Endothelial cell of umbilical vein (primary cell): ENCODE data around the gene RP2. TPM values are rescaled to one million over a fixed set of nuclear protein-coding genes. Genes with fewer than 3 reads are reported as not detected.

ENCODE experiments used
- Bru-seq: library from RNA; stranded (reverse); fragments of 400-500 nt; gene quantifications from one replicate; lab custom pipeline; 2021; lab: Mats Ljungman, UMichigan
- BruChase-seq, 2 experiments: library from RNA; stranded (reverse); fragments of 400-500 nt; gene quantifications; one replicate each; lab custom pipeline; 2021; lab: Mats Ljungman, UMichigan
- BruUV-seq: library from RNA; stranded (reverse); fragments of 400-500 nt; replicated peaks from 2 replicates; lab custom pipeline; 2021; lab: Mats Ljungman, UMichigan
- CTCF ChIA-PET: fragments of 300-600, 350-600 bp; sonication (Branson Sonifier 250); formaldehyde crosslinking; loops from one replicate; lab custom pipeline; 2021; ENCODE audit warnings: antibody characterized with exemption, inconsistent platforms; lab: Charles Lee
- POLR2A ChIA-PET: fragments of 300-600, 350-600 bp; sonication (Branson Sonifier 250); formaldehyde crosslinking; loops from one replicate; lab custom pipeline; 2021; ENCODE audit warnings: antibody characterized with exemption, inconsistent platforms; lab: Charles Lee
- DNase-seq: peaks from one replicate; pipeline ENCODE4 v3.0.0-alpha.2; 2011; ENCODE audit warnings: low read depth, low spot score
- FAIRE-seq: peaks from 2 replicates; lab custom pipeline; 2011; peaks lifted over from hg19 to GRCh38; lab: Jason Lieb, UNC
- H2AFZ ChIP-seq: 2 replicates; pipeline ENCODE4 v1.6.0; 2012; ENCODE audit warnings: low read depth, low read length, control low read depth, inconsistent platforms
- H3K27ac ChIP-seq: 2 replicates; pipeline ENCODE4 v1.5.1; 2011; ENCODE audit warnings: low read depth, mild to moderate bottlenecking, control low read depth, low read length, moderate library complexity; ENCODE audit not compliant: insufficient read depth
- H3K27me3 ChIP-seq, 2 experiments: 2 replicates each; pipeline versions ENCODE4 v1.6.0 to v1.6.1; 2011; ENCODE audit warnings: low read length in 2 of 2, mixed read lengths in 1 of 2; ENCODE audit not compliant: control insufficient read depth in 2 of 2, insufficient read depth in 2 of 2
- H3K36me3 ChIP-seq, 2 experiments: 2 replicates in 1 of 2; 3 replicates in 1 of 2; pipeline ENCODE4 v1.5.1; 2011; ENCODE audit warnings: low read length in 2 of 2, mild to moderate bottlenecking in 1 of 2, moderate library complexity in 1 of 2; ENCODE audit not compliant: control insufficient read depth in 2 of 2, insufficient read depth in 2 of 2; ENCODE audit errors: extremely low read depth in 1 of 2
- H3K4me1 ChIP-seq: 3 replicates; pipeline ENCODE4 v1.5.1; 2011; ENCODE audit warnings: mild to moderate bottlenecking, low read length; ENCODE audit not compliant: control insufficient read depth, insufficient read depth; ENCODE audit errors: extremely low read depth
- H3K4me2 ChIP-seq: 2 replicates; pipeline ENCODE4 v1.6.1; 2011; ENCODE audit warnings: low read length, control low read depth, mixed read lengths; ENCODE audit not compliant: insufficient read depth
- H3K4me3 ChIP-seq, 3 experiments: fragments of 200-600 bp in 1 of 3; sonication (generic), shearing (Covaris generic) in 1 of 3; replicated peaks in 1 of 3; 2 replicates each; pipeline ENCODE4 v1.5.1; 2011 to 2016; ENCODE audit warnings: control low read depth in 3 of 3, low read length in 3 of 3, mild to moderate bottlenecking in 2 of 3, inconsistent platforms in 1 of 3, low read depth in 1 of 3, moderate library complexity in 1 of 3; ENCODE audit not compliant: insufficient read depth in 1 of 3
- H3K79me2 ChIP-seq: 2 replicates; pipeline ENCODE4 v1.6.0; 2012; ENCODE audit warnings: low read length, inconsistent platforms; ENCODE audit not compliant: control insufficient read depth, insufficient read depth
- H3K9ac ChIP-seq: replicated peaks from 2 replicates; pipeline ENCODE3; 2011; ENCODE audit warnings: low read length, control low read depth; ENCODE audit not compliant: insufficient read depth; ENCODE audit errors: extremely low read depth
- H3K9me1 ChIP-seq: replicated peaks from 3 replicates; pipeline ENCODE4 v1.6.0; 2011; ENCODE audit warnings: mild to moderate bottlenecking, low read length; ENCODE audit not compliant: control insufficient read depth, insufficient read depth; ENCODE audit errors: extremely low read depth
- H3K9me3 ChIP-seq: replicated peaks from 2 replicates; pipeline ENCODE4 v1.5.1; 2012; ENCODE audit warnings: low read length, inconsistent platforms; ENCODE audit not compliant: control insufficient read depth, insufficient read depth
- H4K20me1 ChIP-seq: replicated peaks from 2 replicates; pipeline ENCODE3; 2011; ENCODE audit warnings: mild to moderate bottlenecking, low read length; ENCODE audit not compliant: control insufficient read depth, insufficient read depth; ENCODE audit errors: extremely low read depth
- CTCF ChIP-seq, 2 donors: IDR thresholded peaks; 1 replicate in 1 of 2; 2 replicates in 1 of 2; pipeline ENCODE4 v1.5.1; 2011; ENCODE audit warnings: low read length in 2 of 2, mild to moderate bottlenecking in 2 of 2, moderate library complexity in 2 of 2, control low read depth in 1 of 2, inconsistent platforms in 1 of 2, low read depth in 1 of 2; ENCODE audit not compliant: insufficient read depth in 1 of 2; ENCODE audit errors: extremely low read depth in 1 of 2
- EZH2 ChIP-seq: IDR thresholded peaks from 2 replicates; pipeline ENCODE4 v1.6.1; 2012; ENCODE audit warnings: borderline replicate concordance, low read depth, mild to moderate bottlenecking, moderate library complexity, low read length, inconsistent platforms; ENCODE audit not compliant: severe bottlenecking
- GATA2 ChIP-seq: IDR thresholded peaks from 2 replicates; pipeline ENCODE4 v1.7.0; 2011; ENCODE audit warnings: low read depth, mild to moderate bottlenecking, moderate library complexity, mixed read lengths, low read length; ENCODE audit not compliant: insufficient read length, insufficient read depth
- MAX ChIP-seq: IDR thresholded peaks from 2 replicates; pipeline ENCODE4 v1.6.1; 2011; ENCODE audit not compliant: insufficient read depth, insufficient read length
- MYC ChIP-seq: IDR thresholded peaks from one replicate; pipeline ENCODE4 v1.6.1; 2011; ENCODE audit warnings: mild to moderate bottlenecking, low read depth, low read length
- POLR2AphosphoS5 ChIP-seq: IDR thresholded peaks from 2 replicates; pipeline ENCODE4 v1.6.1; 2012; ENCODE audit warnings: low read depth, mild to moderate bottlenecking, control low read depth, low read length, moderate library complexity; ENCODE audit not compliant: insufficient read depth
- dilution Hi-C: fragments of 300-500 bp; cut with MboI; formaldehyde crosslinking; loops from one replicate; pipeline ENCODE4 v1.15.0; 2019; ENCODE audit warnings: low sequenced_read_pairs; ENCODE audit not compliant: extremely low pct_ligation_motif_present
- intact Hi-C: fragments of 100-400 bp; cut with micrococcal nuclease; formaldehyde crosslinking; loops from one replicate; pipeline ENCODE4 v1.10.0; 2022
- long read RNA-seq: library from polyadenylated mRNA; stranded (forward); transcript quantifications from one replicate; pipeline ENCODE4 v2.0.0, GENCODE V29; 2021
- polyA minus RNA-seq, 3 experiments: library from RNA; depleted of rRNA, polyadenylated mRNA; stranded (reverse); fragments of >200 nt; gene quantifications; 1 replicate in 1 of 3; 2 replicates in 2 of 3; pipeline ENCODE4 v1.2.3, GENCODE V29; 2011
- polyA plus RNA-seq, 4 experiments: library from polyadenylated mRNA; depleted of rRNA in 3 of 4; stranded (reverse) in 3 of 4; unstranded in 1 of 4; fragments of >200 nt; gene quantifications; 2 replicates each; pipeline versions ENCODE4 v1.2.1 to v1.2.3, GENCODE V29; 2011 to 2012; ENCODE audit warnings: missing spikeins in 1 of 4
- total RNA-seq: library from RNA; stranded (reverse); gene quantifications from 2 replicates; pipeline ENCODE4 v1.2.3, GENCODE V29; 2021

The RP2 gene
- total RNA-seq (18.7 and 20.5 TPM in 2 replicates), polyA plus RNA-seq (5.9 and 7.4 TPM in 2 replicates), polyA minus RNA-seq (15.1 and 15.4 TPM in 2 replicates), Bru-seq, nascent RNA (percentile 73 among the genes with signal in this experiment), BruChase-seq, experiment 1, labeled RNA remaining after a 6-hour chase (percentile 81 among the genes with signal in this experiment), BruChase-seq, experiment 2, labeled RNA remaining after a 2-hour chase (percentile 75 among the genes with signal in this experiment)
- polyA plus RNA-seq (2011; cell fraction: cytosol; rRNA removed) = 9.1 and 9.3 TPM in 2 replicates
- polyA plus RNA-seq (2011; cell fraction: nucleus; rRNA removed) = 4.9 and 6.4 TPM in 2 replicates
- 15.5 and 21.4 TPM in 2 replicates for polyA plus RNA-seq (2012)
- 7.9 TPM for polyA minus RNA-seq (2011; cell fraction: cytosol; rRNA and poly(A)+ RNA removed)
- 6.9 and 12.4 TPM in 2 replicates for polyA minus RNA-seq (2011; cell fraction: nucleus; rRNA and poly(A)+ RNA removed)
- long read RNA-seq, transcript RP2-201 (5 exons, 3,803 nt) = major isoform, 73 of 79 reads
- long read RNA-seq, partial matches to known transcripts = 1 of 79 reads
- long read RNA-seq, other reads (novel, unspliced or antisense) = 5 of 79 reads

GRCh38 chrX:46836701-46837557 is at the start of gene RP2:
RP2 (plus strand) TSS chrX:46837043; CDS start chrX:46837101, 58 bp downstream.
- H3K27me3 ChIP-seq = peaks cover 0 to 3% of the 10 kb centered on the region in 2 experiments
- peak; percentile 96 for DNase-seq
- peaks cover 5% of the 10 kb centered on the region for H3K4me1 ChIP-seq
- peak; percentile 99 for FAIRE-seq
- dilution Hi-C loops = no loop called here
- ChIA-PET CTCF (interaction anchor here (0.9 to 1.3 kb wide), 4 partner anchors 60 to 194 kb away, joined by 3 to 5 read pairs (median 4); no protein-coding TSS in a partner anchor), POLR2A (no interaction called here)
- peak within 1 kb of the TSS; percentile 48 for H2AFZ ChIP-seq
- no peak for TF ChIP-seq MYC
- no peak for TF ChIP-seq GATA2
- TF ChIP-seq CTCF (IDR thresholded peaks at IDR 0.05; ENCODE audit: extremely low read depth in 1 of 2, insufficient read depth in 1 of 2, low read depth in 1 of 2, low read length in 2 of 2) = no peak
- TF ChIP-seq MAX = no peak
- TF ChIP-seq POLR2AphosphoS5 = peak; percentile 39
- TF ChIP-seq EZH2 = no peak
- peaks cover 44% of the 10 kb centered on the region for H3K79me2 ChIP-seq
- no peaks in the 10 kb centered on the region for H4K20me1 ChIP-seq
- peak within 1 kb of the TSS; percentile 70 to 96 (median 71) for H3K4me3 ChIP-seq
- H3K36me3 ChIP-seq = no peaks in the 10 kb centered on the region
- peak within 1 kb of the TSS; percentile 67 for H3K27ac ChIP-seq
- no peaks in the 10 kb centered on the region for H3K9me3 ChIP-seq
- intact Hi-C loops = loop anchor here (5.0 kb wide), 1 partner anchor 35 kb away; no protein-coding TSS in a partner anchor
- peak within 1 kb of the TSS; percentile 92 for H3K4me2 ChIP-seq
- no peaks in the 10 kb centered on the region for H3K9me1 ChIP-seq
- TSS peak; percentile 50 for BruUV-seq
- H3K9ac ChIP-seq = peak within 1 kb of the TSS; percentile 72
